ENCODE data around the gene LHFPL3.
"Not testable (repeated sequence)": the region's sequence is repeated elsewhere in the genome, so short reads cannot be mapped to it uniquely, and the experiment has no call there.

The LHFPL3 gene

DNA sequence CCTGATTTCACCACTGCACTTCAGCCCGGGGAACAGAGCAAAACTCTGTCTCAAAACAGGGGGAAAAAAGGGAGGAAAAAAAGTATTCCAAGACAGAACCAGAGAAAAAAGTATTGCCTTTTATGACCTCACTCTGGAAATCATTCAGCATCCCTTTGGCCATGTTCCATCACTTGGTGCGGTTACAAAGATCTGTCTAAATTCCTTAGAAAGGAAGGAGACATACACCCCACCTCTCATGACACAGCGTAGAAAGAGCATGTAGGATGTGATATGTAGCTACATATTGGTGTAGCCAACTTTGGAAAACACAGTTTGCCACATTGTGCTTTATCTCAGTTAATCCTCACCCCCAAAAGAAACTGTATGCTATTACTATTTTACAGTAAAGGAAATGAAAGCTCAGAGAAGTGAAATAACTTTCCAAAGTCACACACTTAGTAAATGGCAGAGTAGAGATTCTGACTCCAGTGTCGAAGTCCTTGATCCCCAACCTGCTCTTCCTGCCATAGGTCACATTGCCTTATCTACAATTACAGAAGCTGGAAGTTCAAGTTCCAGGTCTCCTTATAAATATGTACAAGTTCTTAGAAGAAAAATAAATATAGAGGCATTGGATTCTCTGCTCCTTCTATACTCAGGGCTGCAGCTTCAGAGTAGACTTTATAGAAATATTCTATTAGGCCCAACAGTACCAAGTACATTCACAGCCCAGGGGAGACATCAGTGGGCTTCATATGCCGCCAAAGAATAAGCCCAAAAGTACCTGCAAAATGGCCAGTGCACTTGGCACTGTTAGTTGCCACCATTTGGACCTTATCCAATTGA is 594.0 kb downstream of the LHFPL3 start:
- H3F3A ChIP-seq (ENCODE audit: insufficient read depth, low read length): no peaks in the 10 kb centered on the region
- H3K4me3 ChIP-seq (ENCODE audit: low read length): no peak overlapping the region
- TF ChIP-seq, protein P1, sequence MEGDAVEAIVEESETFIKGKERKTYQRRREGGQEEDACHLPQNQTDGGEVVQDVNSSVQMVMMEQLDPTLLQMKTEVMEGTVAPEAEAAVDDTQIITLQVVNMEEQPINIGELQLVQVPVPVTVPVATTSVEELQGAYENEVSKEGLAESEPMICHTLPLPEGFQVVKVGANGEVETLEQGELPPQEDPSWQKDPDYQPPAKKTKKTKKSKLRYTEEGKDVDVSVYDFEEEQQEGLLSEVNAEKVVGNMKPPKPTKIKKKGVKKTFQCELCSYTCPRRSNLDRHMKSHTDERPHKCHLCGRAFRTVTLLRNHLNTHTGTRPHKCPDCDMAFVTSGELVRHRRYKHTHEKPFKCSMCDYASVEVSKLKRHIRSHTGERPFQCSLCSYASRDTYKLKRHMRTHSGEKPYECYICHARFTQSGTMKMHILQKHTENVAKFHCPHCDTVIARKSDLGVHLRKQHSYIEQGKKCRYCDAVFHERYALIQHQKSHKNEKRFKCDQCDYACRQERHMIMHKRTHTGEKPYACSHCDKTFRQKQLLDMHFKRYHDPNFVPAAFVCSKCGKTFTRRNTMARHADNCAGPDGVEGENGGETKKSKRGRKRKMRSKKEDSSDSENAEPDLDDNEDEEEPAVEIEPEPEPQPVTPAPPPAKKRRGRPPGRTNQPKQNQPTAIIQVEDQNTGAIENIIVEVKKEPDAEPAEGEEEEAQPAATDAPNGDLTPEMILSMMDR (IDR thresholded peaks at IDR 0.05; ENCODE audit: low read length): no peak
- no peak for TF ChIP-seq EZH2 (optimal IDR thresholded peaks at IDR 0.05; ENCODE audit: low read depth, low read length)
- no peak for TF ChIP-seq EZH2phosphoT487 (IDR thresholded peaks at IDR 0.05; ENCODE audit: low read length)
- H3K27ac ChIP-seq (ENCODE audit: low read length): no peak overlapping the region
- DNase-seq: no peak
- H3K4me2 ChIP-seq (ENCODE audit: low read depth, low read length): no peak overlapping the region
- H2AFZ ChIP-seq (ENCODE audit: low read length): no peak overlapping the region
- no peaks in the 10 kb centered on the region for H3K36me3 ChIP-seq (replicated peaks; ENCODE audit: insufficient read depth, low read length)
- no peaks in the 10 kb centered on the region for H4K20me1 ChIP-seq (ENCODE audit: insufficient read depth, low read length)
- H3K79me2 ChIP-seq (ENCODE audit: low read length): no peaks in the 10 kb centered on the region
- no peaks in the 10 kb centered on the region for H3K27me3 ChIP-seq (replicated peaks; ENCODE audit: insufficient read depth, low read length)
- H3K4me1 ChIP-seq (ENCODE audit: low read length): peaks cover 11% of the 10 kb centered on the region
- no peaks in the 10 kb centered on the region for H3K9me2 ChIP-seq (replicated peaks; ENCODE audit: insufficient read depth, low read length)
- H3K9me3 ChIP-seq (replicated peaks; ENCODE audit: insufficient read depth, low read length): no peaks in the 10 kb centered on the region
- no peak overlapping the region for H3K9ac ChIP-seq (ENCODE audit: low read length)

DNA sequence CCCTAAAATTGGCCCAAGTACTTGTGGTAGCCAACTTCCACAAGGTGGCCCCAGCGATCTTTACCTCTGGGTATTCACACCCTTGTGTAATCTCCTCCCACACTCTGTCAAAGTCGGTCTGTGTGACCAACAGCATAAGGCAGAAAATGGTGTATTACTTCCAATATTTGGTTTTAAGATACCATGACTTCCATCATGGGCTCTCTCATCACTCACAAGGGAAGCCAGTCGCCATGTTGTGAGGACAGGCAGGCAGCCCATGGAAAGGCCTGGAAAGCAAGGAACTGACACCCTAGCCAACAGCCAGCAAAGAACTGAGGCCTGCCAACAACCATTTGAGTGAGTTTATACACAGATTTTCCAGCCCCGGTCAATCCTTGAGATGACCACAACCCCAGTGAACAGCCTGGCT is 594.6 kb downstream of the LHFPL3 start:
- H3F3A ChIP-seq (ENCODE audit: insufficient read depth, low read length): no peaks in the 10 kb centered on the region
- H3K9ac ChIP-seq (ENCODE audit: low read length): peak overlapping the region; percentile 42
- H3K27ac ChIP-seq (ENCODE audit: low read length): peak overlapping the region; percentile 39; the same call in 1 of the 2 replicates

DNA sequence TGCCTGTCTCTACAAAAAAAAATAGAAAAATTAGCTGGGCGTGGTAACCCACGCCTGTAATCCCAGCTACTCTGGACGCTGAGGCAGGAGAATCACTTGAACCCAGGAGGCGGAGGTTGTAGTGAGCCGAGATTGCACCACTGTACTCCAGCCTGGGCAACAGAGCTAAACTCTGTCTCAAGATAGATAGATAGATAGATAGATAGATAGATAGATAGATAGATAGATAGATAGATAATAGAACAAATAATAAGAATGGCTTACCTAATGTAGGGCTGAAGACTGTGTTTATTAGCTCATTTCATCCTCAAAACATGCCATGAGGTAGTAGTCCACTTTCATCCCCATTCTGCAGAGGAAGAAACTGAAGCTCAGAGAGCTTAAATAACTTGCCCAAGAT is 597.8 kb downstream of the LHFPL3 start:
- H3K36me3 ChIP-seq (replicated peaks; ENCODE audit: insufficient read depth, low read length); H3K9ac ChIP-seq (ENCODE audit: low read length); H3K27ac ChIP-seq (ENCODE audit: low read length); H3K27me3 ChIP-seq (replicated peaks; ENCODE audit: insufficient read depth, low read length); H3K4me3 ChIP-seq (ENCODE audit: low read length); H4K20me1 ChIP-seq (ENCODE audit: insufficient read depth, low read length); H3F3A ChIP-seq (ENCODE audit: insufficient read depth, low read length); H3K79me2 ChIP-seq (ENCODE audit: low read length); H3K9me3 ChIP-seq (replicated peaks; ENCODE audit: insufficient read depth, low read length); H3K9me2 ChIP-seq (replicated peaks; ENCODE audit: insufficient read depth, low read length); H3K4me2 ChIP-seq (ENCODE audit: low read depth, low read length); H2AFZ ChIP-seq (ENCODE audit: low read length); DNase-seq: not testable (repeated sequence)
- H3K4me1 ChIP-seq (ENCODE audit: low read length): peaks cover 13% of the 10 kb centered on the region

More for the DNA sequence above, 594.6 kb downstream of the LHFPL3 start:
- no peaks in the 10 kb centered on the region for H3K9me3 ChIP-seq (replicated peaks; ENCODE audit: insufficient read depth, low read length)
- H3K27me3 ChIP-seq (replicated peaks; ENCODE audit: insufficient read depth, low read length): no peaks in the 10 kb centered on the region
- no peak for TF ChIP-seq EZH2 (optimal IDR thresholded peaks at IDR 0.05; ENCODE audit: low read depth, low read length)
- TF ChIP-seq, protein P1 (IDR thresholded peaks at IDR 0.05; ENCODE audit: low read length): peak; percentile 97
- no peak overlapping the region for H3K4me3 ChIP-seq (ENCODE audit: low read length)
- H3K36me3 ChIP-seq (replicated peaks; ENCODE audit: insufficient read depth, low read length): no peaks in the 10 kb centered on the region
- peaks cover 11% of the 10 kb centered on the region for H3K4me1 ChIP-seq (ENCODE audit: low read length)
- peak; percentile 95 for DNase-seq
- no peaks in the 10 kb centered on the region for H3K79me2 ChIP-seq (ENCODE audit: low read length)
- peak overlapping the region; percentile 52 for H3K4me2 ChIP-seq (ENCODE audit: low read depth, low read length)
- peak overlapping the region; percentile 65 for H2AFZ ChIP-seq (ENCODE audit: low read length)
- H3K9me2 ChIP-seq (replicated peaks; ENCODE audit: insufficient read depth, low read length): no peaks in the 10 kb centered on the region
- no peaks in the 10 kb centered on the region for H4K20me1 ChIP-seq (ENCODE audit: insufficient read depth, low read length)

DNA sequence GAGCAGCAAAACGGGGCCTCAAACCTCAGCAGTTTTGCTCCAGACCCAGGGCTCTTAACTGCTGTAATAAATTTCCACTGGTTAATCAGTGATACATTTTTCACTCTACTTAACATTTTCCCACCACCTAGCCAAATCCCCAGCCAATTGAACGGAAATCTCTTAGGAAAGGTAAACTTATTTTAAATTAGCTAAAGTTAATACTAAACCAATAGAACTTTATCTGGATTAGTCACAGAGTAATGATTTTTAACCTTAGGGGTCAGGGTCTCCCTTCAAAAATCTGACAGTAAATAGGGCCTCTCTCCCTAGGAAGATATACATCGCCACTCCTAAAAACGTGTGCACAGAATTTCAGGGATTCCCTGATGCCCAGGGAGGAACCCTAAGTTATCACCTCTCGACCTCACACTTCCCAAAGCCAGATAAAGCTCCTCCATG is 598.2 kb downstream of the LHFPL3 start:
- Histone ChIP-seq H3K4me2 (ENCODE audit: low read depth, low read length) (no peak overlapping the region), H3K9me2 (replicated peaks; ENCODE audit: insufficient read depth, low read length) (no peaks in the 10 kb centered on the region)
- TF ChIP-seq, protein P1 (IDR thresholded peaks at IDR 0.05; ENCODE audit: low read length): no peak
- no peak for TF ChIP-seq EZH2phosphoT487 (IDR thresholded peaks at IDR 0.05; ENCODE audit: low read length)
- no peak for TF ChIP-seq EZH2 (optimal IDR thresholded peaks at IDR 0.05; ENCODE audit: low read depth, low read length)

More for the DNA sequence above, 598.2 kb downstream of the LHFPL3 start:
- Histone ChIP-seq H3K4me3 (ENCODE audit: low read length) (no peak overlapping the region), H3F3A (ENCODE audit: insufficient read depth, low read length) (no peaks in the 10 kb centered on the region), H3K27ac (ENCODE audit: low read length) (no peak overlapping the region), H3K36me3 (replicated peaks; ENCODE audit: insufficient read depth, low read length) (no peaks in the 10 kb centered on the region), H3K9ac (ENCODE audit: low read length) (no peak overlapping the region), H4K20me1 (ENCODE audit: insufficient read depth, low read length) (no peaks in the 10 kb centered on the region), H3K4me1 (ENCODE audit: low read length) (peaks cover 17% of the 10 kb centered on the region), H3K9me3 (replicated peaks; ENCODE audit: insufficient read depth, low read length) (no peaks in the 10 kb centered on the region), H3K79me2 (ENCODE audit: low read length) (no peaks in the 10 kb centered on the region), H3K27me3 (replicated peaks; ENCODE audit: insufficient read depth, low read length) (no peaks in the 10 kb centered on the region), H2AFZ (ENCODE audit: low read length) (no peak overlapping the region)
- no peak for DNase-seq
